CD4-positive, alpha-beta T cell treated with Interleukin-6 for 4 hours (primary cell): ENCODE results near the gene TMEM244.

Experiments used
- DNase-seq: peaks from one replicate; pipeline ENCODE4 v3.0.0-alpha.2; 2020; ENCODE audit warnings: mixed read lengths

The TMEM244 gene

DNA sequence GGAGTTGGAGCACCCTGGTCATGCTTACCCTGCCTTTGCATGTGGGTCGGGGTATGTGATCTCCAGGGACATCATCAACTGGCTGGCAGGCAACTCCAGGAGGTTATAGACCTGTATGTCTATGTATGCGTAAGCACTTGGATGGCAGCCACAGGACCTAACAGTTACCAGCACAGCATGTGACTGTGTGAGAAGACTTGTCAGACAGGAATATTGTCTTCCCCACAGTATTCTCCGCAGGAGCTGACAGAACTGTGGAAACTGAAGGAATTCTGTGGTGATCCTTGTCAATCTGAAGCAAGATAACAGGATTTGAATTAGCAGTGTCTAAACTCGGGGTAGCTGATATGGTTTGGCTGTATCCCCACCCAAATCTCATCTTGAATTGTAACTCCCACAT, 59.2 kb downstream of the TMEM244 start:
- DNase-seq = no peak

DNA sequence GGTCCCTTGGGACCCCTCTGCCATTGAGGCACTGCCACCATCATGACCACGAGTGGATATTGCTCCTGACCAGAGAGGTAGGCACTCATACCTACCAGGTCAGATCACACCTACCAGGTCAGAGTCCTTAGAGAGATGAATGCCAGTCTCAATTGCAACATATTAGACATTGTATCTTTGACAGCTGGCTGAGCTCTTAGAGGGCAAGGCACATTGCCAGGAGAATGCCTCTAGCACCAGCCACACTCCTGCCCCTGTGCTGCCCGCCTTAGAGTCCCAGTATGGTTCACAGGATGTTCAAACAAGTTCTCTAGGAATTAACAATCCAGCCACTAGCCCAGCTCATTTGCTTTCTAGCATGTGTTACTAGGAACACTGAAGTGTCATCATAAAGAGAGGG, 65.9 kb downstream of the TMEM244 start:
- no peak for DNase-seq

DNA sequence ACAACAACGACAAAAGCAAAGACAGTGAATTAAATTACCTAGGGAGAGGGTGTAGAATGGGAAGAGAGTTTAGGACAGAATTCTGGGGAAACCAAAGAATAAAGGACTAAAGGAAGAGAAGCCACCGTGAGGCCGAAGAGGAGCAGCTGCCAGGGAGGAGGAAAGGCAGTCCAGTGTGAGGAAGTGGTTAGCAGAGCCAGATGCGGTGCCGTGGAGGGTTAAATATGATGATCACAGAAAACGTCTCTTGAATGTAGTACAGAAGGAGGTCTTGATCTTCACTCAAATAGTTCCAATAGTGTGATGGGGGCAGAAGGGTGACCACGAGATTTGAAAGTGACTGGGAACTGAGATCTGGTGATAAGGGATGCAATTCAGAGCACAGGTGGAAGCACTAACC, 67.7 kb downstream of the TMEM244 start:
- no peak for DNase-seq

DNA sequence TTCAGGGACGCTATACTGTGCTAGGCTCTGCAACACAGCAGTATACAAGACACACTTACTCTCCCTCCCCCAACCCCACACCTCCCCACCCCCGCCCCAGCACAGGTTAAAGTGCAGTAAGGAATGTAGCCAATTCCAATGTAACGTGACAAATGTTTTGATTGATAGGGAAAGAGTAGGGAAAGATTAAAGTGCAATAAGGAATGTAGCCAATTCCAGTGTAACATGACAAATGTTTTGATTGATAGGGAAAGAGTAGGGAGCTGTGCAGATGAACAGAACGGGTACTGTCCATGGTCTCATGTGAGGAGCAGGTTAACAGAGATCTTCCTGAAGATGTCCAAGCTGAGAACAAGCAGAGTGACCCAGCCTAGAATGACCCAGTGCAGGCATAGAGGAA, 69.1 kb downstream of the TMEM244 start:
- no peak for DNase-seq

DNA sequence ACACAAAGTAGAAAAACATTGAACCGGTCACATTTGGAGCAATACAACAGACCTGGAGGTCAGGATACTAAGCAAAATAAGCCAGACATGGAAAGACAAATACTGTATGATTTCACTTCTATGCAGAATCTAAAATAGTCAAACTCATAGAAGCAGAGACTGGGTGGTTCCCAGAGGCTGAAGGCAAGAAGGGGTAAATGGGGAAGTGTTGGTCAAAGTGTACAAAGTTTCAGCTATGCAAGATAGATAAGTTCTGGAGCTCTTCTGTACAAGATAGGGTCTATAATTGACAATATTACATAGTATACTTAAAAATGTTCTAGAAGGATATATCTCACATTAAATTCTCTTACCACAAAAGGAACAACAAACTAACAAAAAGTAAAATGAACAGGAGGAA, 70.3 kb downstream of the TMEM244 start:
- DNase-seq = no peak

DNA sequence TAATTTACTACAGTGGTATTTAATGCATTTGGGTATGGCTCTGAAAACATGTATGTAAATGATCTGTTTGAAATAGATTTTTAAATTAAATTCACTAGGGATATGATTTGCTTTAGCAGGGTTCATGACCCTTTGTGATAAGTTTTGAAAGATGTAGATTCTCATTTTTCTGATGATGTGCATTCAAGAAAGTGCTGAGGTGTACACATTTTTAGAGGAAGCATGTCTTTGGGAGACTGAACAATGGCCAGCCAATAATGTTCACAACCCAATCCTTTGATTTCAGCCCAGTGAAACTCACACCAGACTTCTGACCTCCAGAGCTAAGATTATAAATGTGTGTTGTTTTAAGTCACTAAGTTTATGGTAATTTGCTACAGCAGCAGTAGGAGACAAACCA, 71.1 kb downstream of the TMEM244 start:
- DNase-seq = no peak

DNA sequence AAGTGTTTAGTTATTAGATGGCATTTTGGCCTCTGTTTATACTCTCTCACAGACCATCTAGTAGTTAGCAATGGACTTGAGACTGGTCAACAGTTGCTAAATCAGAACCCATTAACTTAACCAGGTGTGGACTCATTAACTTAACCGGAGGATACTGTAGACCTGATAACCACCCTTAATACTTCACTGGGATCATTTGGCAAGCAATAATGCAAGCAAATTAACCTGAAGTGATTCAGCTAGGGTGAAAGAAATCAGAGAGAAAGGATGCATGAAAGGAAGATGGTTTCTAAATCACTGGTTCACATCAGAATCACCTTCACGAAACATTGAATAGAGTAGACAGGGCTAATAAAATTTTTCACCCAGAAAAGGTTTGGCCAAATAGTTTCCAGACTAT, 73.3 kb downstream of the TMEM244 start:
- DNase-seq = no peak

DNA sequence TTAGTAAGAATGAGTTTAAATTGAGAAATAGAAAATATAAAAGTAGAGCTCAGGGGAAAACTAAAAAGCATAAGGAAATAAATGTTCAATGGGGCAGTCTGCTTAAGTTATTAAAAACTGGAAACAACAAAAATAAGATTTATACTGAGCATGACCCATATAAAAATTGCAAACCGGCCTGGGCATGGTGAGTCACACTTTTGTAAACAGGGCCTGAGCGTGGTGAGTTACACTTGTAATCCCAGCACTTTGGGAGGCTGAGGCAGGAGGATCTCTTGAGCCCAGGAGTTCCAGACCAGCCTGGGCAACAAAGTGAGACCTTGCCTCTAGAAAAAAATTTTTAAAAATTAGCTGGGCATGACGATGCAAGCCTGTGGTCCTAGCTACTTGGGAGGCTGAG, 74.6 kb downstream of the TMEM244 start:
- DNase-seq = no peak

DNA sequence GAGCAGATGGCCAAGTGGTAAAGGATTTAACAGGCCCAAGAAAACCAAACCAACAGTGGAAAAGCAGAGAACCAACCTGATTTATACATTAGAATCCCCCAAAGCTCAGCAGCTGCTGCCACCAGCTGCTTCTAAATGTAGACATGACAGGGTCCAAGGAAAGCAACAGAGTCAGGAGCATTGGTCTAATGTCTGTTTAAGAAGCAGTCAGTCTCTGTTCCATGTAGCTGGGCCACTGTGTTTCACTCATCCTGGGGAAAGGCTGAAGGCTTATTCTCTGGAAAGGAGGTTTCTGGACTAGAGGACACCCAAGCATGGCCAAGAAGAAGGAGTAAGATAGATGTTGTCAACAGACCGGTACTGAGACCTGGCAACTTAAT, 75.4 kb downstream of the TMEM244 start:
- no peak for DNase-seq

DNA sequence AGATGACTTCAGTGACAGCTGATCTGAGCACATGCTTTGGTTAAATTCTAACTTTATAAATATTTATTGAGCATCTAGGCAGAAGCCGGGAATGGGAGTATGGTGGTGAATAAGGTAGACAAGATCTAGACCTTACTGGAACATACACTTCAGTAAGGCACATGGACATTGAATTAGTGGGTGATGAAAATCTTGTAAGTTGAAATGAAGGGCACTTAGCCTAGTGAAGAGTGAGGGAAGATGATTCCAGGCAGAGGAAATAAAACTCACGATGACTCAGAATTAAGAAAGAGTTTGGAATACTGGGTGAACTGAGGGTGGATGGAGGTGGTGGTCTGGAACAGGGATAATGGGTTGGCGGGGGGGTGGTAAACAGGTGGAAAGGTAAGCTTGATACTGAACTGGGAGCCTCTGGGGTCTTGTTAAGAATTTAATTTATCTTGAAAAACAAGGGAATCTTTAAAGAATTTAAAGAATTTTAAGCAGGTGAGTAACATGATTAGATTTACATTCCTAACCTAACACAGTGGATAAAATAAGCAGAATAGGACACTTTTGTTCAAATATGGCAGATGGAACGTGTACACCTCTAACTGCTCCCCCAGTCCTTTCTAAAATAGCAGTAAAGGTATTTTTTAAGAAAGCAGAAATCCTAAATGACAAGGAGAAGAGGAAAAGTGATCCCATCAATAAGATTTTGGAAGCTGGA, 75.9 kb downstream of the TMEM244 start:
- DNase-seq = no peak
